Ishikawa (cell line): ENCODE measurements around the gene INPP5B.

Source experiments
- CEBPB ChIP-seq: IDR thresholded peaks from 2 replicates; pipeline ENCODE4 v1.6.1; 2012
- CREB1 ChIP-seq: IDR thresholded peaks from 2 replicates; pipeline ENCODE4 v1.6.1; 2012; ENCODE audit warnings: low read depth
- EGR1 ChIP-seq: IDR thresholded peaks from 2 replicates; pipeline ENCODE4 v1.6.1; 2012
- EP300 ChIP-seq: IDR thresholded peaks from 2 replicates; pipeline ENCODE4 v1.6.1; 2012; ENCODE audit warnings: borderline replicate concordance
- NFIC ChIP-seq: IDR thresholded peaks from 2 replicates; pipeline ENCODE4 v1.6.1; 2012
- RAD21 ChIP-seq: IDR thresholded peaks from 2 replicates; pipeline ENCODE4 v1.6.1; 2012; ENCODE audit warnings: low read depth
- TAF1 ChIP-seq: IDR thresholded peaks from 2 replicates; pipeline ENCODE4 v1.6.1; 2012; ENCODE audit warnings: low read depth, mild to moderate bottlenecking
- TCF12 ChIP-seq: IDR thresholded peaks from 2 replicates; pipeline ENCODE4 v1.6.1; 2012; ENCODE audit warnings: low read depth
- TEAD4 ChIP-seq: IDR thresholded peaks from 2 replicates; pipeline ENCODE4 v1.6.1; 2012
- YY1 ChIP-seq: IDR thresholded peaks from 2 replicates; pipeline ENCODE4 v1.6.1; 2012; ENCODE audit warnings: low read depth

- TF ChIP-seq RAD21 (no peak), EP300 (no peak), CEBPB (no peak), EGR1 (no peak), TCF12 (no peak), YY1 (no peak), TEAD4 (no peak), TAF1 (no peak), CREB1 (no peak), NFIC (no peak)
Observed at GRCh38 chr1:37845049-37845646, 101.7 kb downstream of the INPP5B start.
